ES-I3 (cell line): ENCODE data around the gene CLCN3.
"Not testable (repeated sequence)": the region's sequence is repeated elsewhere in the genome, so short reads cannot be mapped to it uniquely, and the experiment has no call there.

Experiments used
- H3K36me3 ChIP-seq: 2 replicates; pipeline ENCODE4 v1.6.1; 2013; ENCODE audit warnings: mild to moderate bottlenecking, low read length, control low read depth, moderate library complexity; ENCODE audit not compliant: insufficient read depth
- H3K4me1 ChIP-seq: 2 replicates; pipeline ENCODE4 v1.6.1; 2013; ENCODE audit warnings: mild to moderate bottlenecking, control low read depth, low read length; ENCODE audit not compliant: insufficient read depth
- H3K9ac ChIP-seq: 2 replicates; pipeline ENCODE4 v1.6.1; 2013; ENCODE audit warnings: low read depth, mild to moderate bottlenecking, low read length, moderate library complexity
- H3K9me3 ChIP-seq: 2 replicates; pipeline ENCODE4 v1.6.1; 2013; ENCODE audit warnings: mild to moderate bottlenecking, low read length, moderate library complexity; ENCODE audit not compliant: control insufficient read depth, insufficient read depth

The CLCN3 gene

GRCh38 chr4:169677150-169677748, 56.9 kb downstream of the CLCN3 start:
- Histone ChIP-seq H3K9ac (no peak overlapping the region), H3K9me3 (no peaks in the 10 kb centered on the region), H3K4me1 (no peaks in the 10 kb centered on the region), H3K36me3 (no peaks in the 10 kb centered on the region)

GRCh38 chr4:169678486-169678885, 58.1 kb downstream of the CLCN3 start:
- H3K4me1 ChIP-seq, H3K36me3 ChIP-seq, H3K9me3 ChIP-seq, H3K9ac ChIP-seq: not testable (repeated sequence)

- H3K9me3 ChIP-seq, H3K36me3 ChIP-seq, H3K4me1 ChIP-seq, H3K9ac ChIP-seq: not testable (repeated sequence)
Measured at GRCh38 chr4:169678951-169679591, 58.7 kb downstream of the CLCN3 start.

- Histone ChIP-seq H3K36me3 (no peaks in the 10 kb centered on the region), H3K9ac (no peak overlapping the region), H3K9me3 (no peaks in the 10 kb centered on the region), H3K4me1 (no peaks in the 10 kb centered on the region)
Measured at GRCh38 chr4:169682372-169683047, 62.1 kb downstream of the CLCN3 start.

GRCh38 chr4:169689681-169690080, 69.3 kb downstream of the CLCN3 start:
- H3K4me1 ChIP-seq: no peaks in the 10 kb centered on the region
- no peak overlapping the region for H3K9ac ChIP-seq
- no peaks in the 10 kb centered on the region for H3K36me3 ChIP-seq
- H3K9me3 ChIP-seq: no peaks in the 10 kb centered on the region

- H3K4me1 ChIP-seq: no peaks in the 10 kb centered on the region
- H3K9ac ChIP-seq: no peak overlapping the region
- no peaks in the 10 kb centered on the region for H3K9me3 ChIP-seq
- H3K36me3 ChIP-seq: no peaks in the 10 kb centered on the region
Measured at GRCh38 chr4:169690787-169691186, 70.4 kb downstream of the CLCN3 start.

GRCh38 chr4:169698331-169698730, 78.0 kb downstream of the CLCN3 start:
- no peaks in the 10 kb centered on the region for H3K4me1 ChIP-seq
- H3K36me3 ChIP-seq: peaks cover 7% of the 10 kb centered on the region
- H3K9me3 ChIP-seq: no peaks in the 10 kb centered on the region
- no peak overlapping the region for H3K9ac ChIP-seq

- no peaks in the 10 kb centered on the region for H3K4me1 ChIP-seq
- no peaks in the 10 kb centered on the region for H3K9me3 ChIP-seq
- H3K9ac ChIP-seq: no peak overlapping the region
- H3K36me3 ChIP-seq: peaks cover 2% of the 10 kb centered on the region; the same call in 1 of the 2 replicates
Measured at GRCh38 chr4:169707958-169708643, 87.7 kb downstream of the CLCN3 start.

- no peak overlapping the region for H3K9ac ChIP-seq
- no peaks in the 10 kb centered on the region for H3K36me3 ChIP-seq
- no peaks in the 10 kb centered on the region for H3K9me3 ChIP-seq
- H3K4me1 ChIP-seq: no peaks in the 10 kb centered on the region
Measured at GRCh38 chr4:169715826-169716225, 95.4 kb downstream of the CLCN3 start.

- Histone ChIP-seq H3K9ac (no peak overlapping the region), H3K4me1 (no peaks in the 10 kb centered on the region), H3K36me3 (no peaks in the 10 kb centered on the region), H3K9me3 (no peaks in the 10 kb centered on the region)
Measured at GRCh38 chr4:169716677-169717076, 96.3 kb downstream of the CLCN3 start.

GRCh38 chr4:169720529-169720928, 100.2 kb downstream of the CLCN3 start:
- no peaks in the 10 kb centered on the region for H3K9me3 ChIP-seq
- no peak overlapping the region for H3K9ac ChIP-seq
- no peaks in the 10 kb centered on the region for H3K36me3 ChIP-seq
- peaks cover 5% of the 10 kb centered on the region; the same call in 1 of the 2 replicates for H3K4me1 ChIP-seq

- Histone ChIP-seq H3K9me3 (no peaks in the 10 kb centered on the region), H3K9ac (no peak overlapping the region), H3K4me1 (peaks cover 5% of the 10 kb centered on the region; the same call in 1 of the 2 replicates), H3K36me3 (no peaks in the 10 kb centered on the region; the same call in 1 of the 2 replicates)
Measured at GRCh38 chr4:169723207-169723965, 103.0 kb downstream of the CLCN3 start.

GRCh38 chr4:169724260-169724659, 103.9 kb downstream of the CLCN3 start:
- H3K9me3 ChIP-seq: no peaks in the 10 kb centered on the region
- no peaks in the 10 kb centered on the region; the same call in 1 of the 2 replicates for H3K36me3 ChIP-seq
- no peak overlapping the region for H3K9ac ChIP-seq
- H3K4me1 ChIP-seq: peaks cover 5% of the 10 kb centered on the region; the same call in 1 of the 2 replicates

GRCh38 chr4:169727616-169728015, 107.2 kb downstream of the CLCN3 start:
- H3K4me1 ChIP-seq: peaks cover 5% of the 10 kb centered on the region; the same call in 1 of the 2 replicates
- H3K36me3 ChIP-seq: no peaks in the 10 kb centered on the region; the same call in 1 of the 2 replicates
- H3K9me3 ChIP-seq: no peaks in the 10 kb centered on the region
- no peak overlapping the region for H3K9ac ChIP-seq
